GM19351 (cell line): Measurements from ENCODE around the gene FAM187B.
"Not testable (repeated sequence)": the region's sequence is repeated elsewhere in the genome, so short reads cannot be mapped to it uniquely, and the experiment has no call there.

Experiments used
- ATAC-seq: cut with Tn5 transposase; IDR thresholded peaks from one replicate; pipeline ENCODE4 v1.9.1; 2021; ENCODE audit warnings: mild to moderate bottlenecking, moderate library complexity; ENCODE audit not compliant: unreplicated experiment

Gene FAM187B

DNA sequence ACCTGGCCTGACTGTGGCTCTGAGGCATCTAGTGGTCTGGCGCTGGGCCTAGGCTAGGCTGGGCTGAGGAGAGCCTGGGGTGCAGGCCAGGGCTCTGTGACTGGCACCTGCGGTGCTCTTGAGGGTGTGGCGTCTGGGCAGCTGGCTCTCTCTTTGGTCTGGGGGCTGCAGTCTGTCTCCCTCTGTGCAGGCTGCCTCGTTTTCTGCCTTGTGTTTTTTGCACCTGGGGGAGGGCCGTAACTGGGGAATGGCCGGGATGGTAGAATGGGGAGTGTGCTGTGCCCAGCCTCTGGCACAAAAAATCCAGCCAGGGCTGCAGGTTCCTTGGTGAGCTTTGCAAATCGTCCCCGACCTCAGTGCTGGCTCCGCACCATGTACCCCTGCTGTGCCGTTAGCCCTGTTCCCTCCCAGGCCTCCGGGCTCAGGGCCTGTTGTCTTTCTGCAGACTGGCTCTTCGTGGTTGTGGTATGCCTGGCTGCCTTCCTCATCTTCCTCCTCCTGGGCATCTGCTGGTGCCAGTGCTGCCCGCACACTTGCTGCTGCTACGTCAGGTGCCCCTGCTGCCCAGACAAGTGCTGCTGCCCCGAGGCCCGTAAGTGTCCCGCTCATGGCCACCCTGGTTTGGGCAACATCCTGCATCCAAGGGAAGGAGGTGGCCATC, 33.7 kb upstream of the FAM187B start:
- ATAC-seq, result no peak

DNA sequence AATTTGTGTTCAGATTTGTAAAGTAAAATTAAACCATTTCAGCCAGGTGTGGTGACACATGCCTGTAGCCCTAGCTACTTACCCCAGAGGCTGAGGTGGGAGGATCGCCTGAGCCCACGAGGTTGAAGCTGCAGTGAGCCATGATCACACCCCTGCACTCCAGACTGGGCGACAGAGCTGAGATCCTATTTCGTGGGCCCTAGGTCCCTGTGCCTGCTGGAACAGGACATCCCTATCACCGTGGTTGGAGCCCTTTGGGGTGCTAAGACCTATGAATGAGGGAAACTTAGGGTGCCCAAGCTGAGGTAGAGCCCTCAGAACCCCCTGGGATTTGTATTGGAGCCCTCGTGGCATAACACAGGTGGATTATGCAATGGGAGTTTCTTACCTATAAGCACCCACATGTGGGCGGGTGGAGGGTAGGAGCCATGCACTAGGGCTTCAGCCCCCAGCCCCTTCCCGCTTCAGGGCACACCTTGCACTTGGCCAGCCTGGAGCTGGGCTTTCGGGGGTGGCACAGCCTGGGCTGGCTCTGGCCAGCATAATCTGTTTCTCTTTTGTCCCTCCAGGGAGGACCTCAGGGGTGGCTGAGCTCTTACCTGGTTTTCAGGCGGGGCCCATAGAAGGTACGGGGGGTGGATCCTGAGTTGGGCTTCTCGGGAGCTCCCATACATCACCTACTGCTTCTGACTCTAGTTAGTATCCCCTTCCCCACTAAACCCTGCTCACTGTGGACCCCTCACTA, 33.0 kb upstream of the FAM187B start:
- ATAC-seq, result no peak

DNA sequence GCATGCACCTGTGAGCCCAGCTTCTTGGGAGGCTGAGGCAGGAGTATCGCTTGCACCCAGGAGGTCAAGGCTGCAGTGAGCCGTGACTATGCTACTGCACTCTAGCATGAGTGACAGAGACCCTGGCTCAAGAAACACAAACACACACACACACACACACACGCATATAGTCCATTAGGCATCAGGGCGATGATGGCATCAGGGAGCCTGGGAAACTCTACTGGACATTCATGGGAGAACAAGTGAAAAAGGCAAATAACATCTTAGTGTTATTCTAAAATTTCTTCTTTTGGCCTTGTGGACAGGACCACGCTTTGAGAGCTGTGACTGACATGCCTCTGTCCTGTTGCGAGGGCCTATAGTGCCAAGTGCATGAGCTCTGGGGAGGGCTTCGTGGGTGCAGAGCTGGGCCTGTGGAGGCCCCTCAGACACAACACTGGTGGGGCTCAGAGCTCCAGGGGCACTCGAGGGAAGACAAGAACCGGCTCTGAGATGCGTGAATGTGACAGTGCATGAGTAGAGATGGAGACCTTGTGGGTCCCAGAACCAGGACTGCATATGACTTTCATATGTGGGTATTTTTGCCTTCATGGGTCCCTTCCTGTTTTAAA, 32.3 kb upstream of the FAM187B start:
- no peak for ATAC-seq

DNA sequence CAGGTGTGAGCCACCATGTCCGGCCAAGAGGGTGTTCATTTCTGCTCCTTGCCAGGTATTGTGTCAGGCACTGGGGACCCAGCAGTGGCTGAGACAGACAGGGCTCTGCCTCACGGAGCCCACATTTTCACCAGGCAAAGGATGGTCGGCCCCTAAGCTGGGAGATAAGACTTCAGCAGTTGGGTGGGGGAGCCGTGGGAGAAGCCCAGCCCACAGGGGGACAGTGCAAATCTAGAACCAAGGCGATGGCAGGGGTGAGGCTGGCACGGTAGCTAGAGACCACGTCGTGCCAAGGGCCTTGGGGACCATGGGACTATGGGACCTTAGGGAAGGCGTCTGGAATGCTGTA, 28.5 kb upstream of the FAM187B start:
- no peak for ATAC-seq

DNA sequence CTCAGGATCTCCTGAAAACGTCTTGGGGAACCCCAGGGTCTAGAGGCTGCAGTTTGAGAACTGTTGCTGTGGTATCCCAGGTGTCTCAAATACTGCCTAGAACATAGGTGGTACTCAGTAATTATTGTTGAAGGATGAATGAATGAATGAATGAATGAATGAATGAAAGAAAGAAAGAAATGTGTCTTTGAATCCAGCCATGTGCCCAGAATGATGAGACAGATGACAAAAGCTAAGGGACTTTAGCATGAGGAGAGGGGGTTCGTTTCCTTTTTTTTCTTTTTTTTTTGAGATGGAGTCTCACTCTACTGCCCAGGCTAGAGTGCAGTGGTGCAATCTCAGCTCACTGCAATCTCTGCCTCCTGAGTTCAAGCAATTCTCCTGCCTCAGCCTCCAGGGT, 28.0 kb upstream of the FAM187B start:
- no peak for ATAC-seq

DNA sequence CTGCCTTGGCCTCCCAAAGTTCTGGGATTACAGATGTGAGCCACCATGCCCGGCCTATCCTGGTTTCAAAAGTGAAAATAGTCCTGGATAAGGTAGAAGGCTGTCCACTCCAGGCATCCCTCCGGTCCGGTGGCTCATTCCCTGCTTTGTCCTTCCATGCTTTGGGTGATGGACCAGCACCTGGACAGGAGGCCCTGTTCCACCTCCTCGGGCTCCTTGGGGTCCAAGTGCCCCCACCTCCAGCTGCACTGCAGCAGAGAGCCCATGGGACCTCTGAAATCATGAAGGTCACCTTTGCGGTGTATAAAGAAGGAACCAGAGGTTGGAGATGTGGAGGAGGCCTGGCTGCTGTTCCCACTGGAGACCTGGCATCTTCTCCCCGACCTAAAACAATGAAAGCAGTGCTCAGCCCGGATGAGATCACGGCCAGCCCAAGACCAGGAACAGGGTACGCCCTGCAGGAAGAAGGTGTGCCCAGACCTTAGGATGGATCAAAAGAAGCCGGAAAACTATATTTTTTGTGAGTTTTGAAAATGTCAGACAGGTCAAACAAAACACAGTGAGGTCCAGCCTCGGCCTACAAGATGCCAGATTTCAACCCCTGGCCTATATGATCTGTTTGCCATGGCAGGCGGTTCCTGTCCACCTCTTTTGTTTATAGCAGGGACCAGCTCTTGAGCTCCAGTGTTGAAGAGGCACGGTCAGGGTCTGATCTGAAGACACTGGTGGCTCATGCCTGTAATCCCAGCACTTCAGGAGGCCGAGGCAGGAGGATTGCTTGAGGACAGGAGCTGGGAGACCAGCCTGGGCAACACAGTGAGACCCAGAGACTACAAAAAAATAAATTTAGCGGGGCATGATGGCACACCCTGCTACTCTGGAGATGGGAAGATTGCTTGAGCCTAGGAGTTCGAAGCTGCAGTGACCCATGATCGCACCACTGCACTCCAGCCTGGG, 26.1 kb upstream of the FAM187B start:
- ATAC-seq, result no peak

DNA sequence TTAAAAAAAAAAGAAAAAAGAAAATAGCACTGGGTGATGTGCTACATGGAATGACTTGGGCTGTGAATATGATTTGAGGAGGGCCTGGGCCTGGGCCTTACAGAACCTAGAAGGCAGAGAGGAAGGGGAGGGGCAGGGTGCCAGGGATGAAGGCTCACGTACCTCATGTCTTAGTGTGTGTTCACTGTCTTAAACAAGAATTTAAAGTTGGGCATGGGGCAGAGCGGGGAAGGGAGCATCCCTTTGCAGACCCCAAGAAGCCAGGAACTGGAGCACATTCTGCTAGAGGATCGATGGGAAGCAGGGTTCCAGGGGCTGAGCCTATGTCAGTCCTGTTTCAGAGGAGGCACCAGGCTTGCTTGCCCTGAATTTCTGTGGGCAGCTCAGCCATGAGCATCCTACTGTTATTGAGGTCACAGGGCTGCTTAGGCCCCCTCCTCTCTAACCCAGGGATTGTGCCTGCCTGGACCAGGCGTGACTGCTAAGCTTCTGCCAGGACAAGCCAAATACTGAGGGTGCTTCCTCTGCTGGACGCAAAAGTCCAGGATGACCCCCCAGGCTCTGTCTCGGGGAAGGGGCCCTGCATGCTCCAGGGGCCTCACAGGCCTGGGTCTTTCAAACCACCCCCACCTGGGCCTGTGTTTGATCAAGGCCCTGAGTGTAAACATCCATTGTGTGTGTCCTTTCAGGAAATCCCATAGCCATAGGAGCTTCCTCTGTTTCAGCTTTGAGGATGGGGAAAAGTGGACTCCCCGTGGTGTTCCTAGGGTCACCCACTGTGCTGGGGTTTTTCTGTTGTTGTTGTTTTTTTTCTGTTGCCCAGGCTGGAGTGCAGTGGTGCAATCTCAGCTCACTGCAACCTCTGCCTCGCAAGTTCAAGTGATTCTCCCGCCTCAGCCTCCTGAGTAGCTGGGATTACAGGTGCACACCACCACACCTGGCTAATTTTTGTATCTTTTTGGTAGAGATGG, 25.1 kb upstream of the FAM187B start:
- ATAC-seq, result no peak

DNA sequence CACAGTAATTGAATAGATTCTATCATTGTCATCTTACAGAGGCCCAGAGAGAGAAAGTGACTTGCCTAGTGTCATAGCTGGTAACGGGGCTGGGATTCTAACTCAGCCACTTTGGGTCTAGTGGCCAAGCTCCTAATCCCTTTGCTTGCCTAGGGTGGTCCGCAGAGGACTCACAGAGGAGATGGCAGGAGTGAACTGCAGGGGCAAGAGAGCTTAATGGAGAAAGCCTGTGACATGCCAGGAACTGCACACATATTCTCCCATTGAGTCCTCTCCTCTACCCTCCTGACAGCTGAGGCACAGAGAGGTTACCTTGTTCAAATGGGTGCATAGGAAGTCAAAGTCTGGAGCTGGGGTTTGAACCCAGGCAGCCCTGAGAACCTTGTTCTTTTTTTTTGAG, 22.9 kb upstream of the FAM187B start:
- no peak for ATAC-seq

DNA sequence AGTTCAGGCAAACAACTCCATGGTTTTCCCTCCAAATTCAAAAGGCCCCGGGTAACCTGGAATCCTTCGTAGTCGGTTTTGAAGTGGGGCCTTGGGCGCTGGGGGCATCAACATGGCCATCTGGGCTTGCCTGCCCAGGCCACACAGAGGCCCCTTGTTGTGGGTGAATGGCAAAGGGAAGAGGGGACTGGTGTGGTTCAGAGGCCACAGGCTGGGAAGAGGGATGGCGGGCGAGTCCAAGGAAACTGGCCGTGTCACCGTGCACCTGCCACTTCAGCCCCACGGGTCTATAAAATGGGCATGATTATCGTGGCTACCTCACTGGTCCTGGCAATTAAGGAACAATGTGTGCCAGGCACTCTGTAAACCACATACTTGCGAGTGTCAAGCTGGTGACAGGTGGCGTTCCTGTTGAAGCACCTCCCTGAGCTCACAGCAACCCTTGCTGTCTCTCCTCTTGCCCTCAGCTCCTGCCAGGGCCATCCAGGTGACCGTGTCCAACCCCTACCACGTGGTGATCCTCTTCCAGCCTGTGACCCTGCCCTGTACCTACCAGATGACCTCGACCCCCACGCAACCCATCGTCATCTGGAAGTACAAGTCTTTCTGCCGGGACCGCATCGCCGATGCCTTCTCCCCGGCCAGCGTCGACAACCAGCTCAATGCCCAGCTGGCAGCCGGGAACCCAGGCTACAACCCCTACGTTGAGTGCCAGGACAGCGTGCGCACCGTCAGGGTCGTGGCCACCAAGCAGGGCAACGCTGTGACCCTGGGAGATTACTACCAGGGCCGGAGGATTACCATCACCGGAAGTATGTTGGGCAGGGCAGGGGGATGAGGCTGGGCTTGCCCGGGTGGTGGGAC, 21.5 kb upstream of the FAM187B start:
- ATAC-seq, result no peak

DNA sequence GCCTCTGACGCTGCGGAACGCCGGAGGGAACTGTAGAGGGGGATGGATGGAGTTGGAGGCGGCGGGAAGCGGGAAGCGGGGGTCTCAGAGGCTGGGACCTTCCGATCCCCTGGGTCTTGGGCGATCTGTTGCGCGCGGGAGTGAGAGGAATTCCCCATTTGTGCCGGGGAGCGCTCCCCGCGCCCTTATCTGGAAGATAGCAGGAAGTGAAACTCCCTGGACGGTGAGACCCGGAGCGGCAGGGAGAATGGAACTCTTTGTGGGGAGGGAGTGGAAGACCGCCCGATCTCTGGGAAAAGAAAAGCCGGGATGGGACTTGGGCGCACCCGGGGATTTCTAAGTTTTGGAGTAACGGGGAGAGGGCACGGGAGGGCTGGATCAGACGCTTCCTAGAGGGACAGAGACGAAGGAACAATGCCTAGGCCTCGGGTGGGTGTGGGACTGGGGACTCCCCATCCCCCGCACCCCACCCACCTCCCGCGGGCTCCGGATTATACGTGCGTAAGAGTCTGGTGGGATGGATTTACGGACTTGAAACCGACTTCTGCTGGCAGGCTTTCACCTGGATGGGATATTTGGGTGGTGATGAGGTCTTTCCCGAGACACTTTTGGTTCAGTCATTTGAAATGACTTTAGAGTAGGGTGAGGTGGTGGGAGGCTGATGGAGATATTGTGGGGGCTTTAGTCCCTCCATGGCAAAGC, 20.8 kb upstream of the FAM187B start:
- no peak for ATAC-seq

DNA sequence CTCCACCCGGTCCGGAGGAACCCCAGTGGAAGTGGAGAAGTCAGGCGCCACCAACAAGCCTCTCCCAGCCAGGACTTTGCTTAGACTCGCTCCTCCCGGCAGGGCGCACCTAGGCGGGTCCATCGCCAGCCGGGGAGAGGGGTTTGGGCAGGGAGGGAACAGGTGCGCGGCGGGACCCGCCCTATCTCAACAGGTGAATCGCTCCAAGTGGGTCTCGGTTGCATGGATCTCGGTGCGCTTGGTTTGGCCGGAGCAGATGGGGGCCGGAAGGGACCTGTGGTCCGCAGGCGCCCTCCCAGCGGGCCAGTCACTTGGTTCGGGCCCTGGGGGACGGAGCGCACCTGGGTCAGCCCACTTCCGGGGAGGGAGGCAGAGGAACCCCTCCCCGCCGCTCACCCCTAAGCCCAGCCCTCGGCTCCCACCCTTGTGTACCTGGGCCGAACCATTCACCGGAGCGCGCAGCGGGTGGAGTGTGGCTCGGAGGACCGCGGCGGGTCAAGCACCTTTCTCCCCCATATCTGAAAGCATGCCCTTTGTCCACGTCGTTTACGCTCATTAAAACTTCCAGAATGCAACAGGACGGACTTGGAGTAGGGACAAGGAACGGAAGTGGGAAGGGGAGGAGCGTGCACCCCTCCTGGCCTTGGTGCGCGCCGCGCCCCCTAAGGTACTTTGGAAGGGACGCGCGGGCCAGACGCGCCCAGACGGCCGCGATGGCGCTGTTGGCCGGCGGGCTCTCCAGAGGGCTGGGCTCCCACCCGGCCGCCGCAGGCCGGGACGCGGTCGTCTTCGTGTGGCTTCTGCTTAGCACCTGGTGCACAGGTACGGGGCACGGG, 20.0 kb upstream of the FAM187B start, which contains the start of gene LSR:
Gene LSR, plus strand, starts transcription at position 693 of the 836 bp plus-strand sequence. Its CDS starts 21 bp downstream, at position 714.
- ATAC-seq, result peak; percentile 82

DNA sequence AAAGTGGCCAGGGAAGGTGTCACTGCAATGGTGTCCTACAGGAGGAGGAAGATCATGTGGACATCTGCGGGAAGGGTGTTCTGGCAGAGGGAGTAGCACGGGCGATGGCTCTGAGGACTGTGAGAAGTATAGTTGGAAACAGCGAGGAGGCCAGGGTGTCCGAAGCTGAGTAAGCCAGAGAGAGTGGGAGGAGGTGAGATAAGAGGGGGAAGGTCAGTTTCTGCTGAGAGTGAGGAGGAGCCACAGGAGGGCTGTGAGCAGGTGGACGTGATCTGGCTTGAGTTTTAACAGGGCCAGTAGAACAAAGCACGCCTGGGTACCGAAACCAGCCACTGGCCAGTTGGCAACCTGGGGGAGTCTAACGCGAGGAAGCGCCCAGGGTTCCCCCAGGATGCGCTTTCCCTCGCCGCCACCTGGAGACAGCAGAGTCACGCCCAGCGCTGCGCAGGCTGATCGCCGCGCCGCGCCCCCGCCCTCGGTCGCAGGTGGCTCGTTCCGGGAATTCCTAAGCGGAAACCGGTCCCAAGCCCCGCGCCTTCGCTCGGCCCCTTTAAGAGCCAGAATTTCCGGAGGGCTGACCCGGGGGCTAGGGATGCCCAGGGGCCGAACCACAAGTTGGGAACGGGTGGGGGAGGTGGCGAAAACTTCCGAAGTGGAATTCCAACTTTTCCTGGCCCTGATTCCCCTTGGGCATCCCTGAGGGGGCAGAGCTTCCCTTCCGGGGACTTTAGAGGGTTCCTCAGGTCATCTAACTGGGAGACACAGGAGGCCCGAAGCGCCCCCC, 19.2 kb upstream of the FAM187B start:
- ATAC-seq, result peak; percentile 42

DNA sequence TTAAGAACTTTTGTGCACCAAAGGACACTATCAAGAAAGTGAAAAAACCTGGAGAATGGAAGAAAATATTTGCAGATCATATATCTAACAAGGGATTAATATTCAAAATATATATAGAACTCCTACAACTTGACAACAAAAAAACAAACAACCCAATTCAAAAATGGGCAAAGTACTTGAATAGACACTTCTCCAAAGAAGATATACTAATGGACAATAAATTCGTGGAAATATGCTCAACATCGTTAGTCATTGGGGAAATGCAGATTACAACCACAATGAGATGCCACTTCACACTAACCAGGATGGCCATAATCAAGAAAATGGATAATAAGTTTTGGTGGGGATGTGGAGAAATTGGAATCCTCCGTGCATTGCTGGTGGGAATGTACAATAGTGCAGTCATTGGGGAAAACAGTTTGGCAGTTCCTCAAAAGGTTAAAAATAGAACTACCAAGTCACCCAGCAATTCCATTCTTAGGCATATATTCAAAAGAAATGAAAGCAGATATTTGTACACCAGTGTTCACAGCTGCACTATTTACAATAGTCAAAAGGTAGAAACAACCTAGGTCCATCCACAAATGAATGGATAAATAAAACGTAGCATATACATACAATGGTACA, 18.0 kb upstream of the FAM187B start:
- no peak for ATAC-seq

DNA sequence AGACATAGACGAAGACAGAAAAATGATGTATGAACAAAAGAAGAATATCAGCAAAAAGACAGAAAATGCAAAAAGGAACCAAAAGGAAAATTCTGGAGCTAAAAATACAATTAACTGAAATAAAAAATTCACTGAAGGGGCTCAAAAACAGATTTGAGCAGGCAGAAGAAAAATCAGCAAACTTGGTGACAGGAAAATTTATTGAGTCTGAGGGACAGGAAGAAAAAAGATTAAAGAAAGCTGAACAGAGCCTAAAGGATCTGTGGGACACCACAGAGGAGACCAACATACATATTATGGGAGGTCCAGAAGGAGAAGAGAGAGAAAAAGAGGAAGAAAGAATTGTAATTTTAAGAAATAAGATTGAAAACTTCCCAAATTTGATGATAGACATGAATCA, 12.9 kb upstream of the FAM187B start:
- ATAC-seq, result no peak

DNA sequence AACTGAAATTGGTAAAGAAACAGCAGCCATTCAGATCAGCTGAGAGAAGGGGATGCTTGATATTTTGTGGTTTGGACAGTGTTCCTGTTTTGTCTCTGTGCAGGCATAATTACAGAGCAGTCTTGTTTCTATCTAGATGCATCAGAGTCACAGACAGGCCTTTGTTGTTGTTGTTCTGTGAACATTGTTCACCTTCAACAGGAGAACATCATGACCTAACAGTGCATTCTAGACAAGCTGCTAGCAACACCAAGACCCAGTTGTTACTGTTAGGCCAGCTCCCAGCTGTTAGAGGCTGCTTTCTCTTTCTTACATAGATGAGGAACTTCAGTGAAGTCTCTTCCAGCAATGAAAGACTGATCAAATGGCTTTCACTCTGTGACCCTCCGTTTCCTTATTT, 11.8 kb upstream of the FAM187B start:
- no peak for ATAC-seq

DNA sequence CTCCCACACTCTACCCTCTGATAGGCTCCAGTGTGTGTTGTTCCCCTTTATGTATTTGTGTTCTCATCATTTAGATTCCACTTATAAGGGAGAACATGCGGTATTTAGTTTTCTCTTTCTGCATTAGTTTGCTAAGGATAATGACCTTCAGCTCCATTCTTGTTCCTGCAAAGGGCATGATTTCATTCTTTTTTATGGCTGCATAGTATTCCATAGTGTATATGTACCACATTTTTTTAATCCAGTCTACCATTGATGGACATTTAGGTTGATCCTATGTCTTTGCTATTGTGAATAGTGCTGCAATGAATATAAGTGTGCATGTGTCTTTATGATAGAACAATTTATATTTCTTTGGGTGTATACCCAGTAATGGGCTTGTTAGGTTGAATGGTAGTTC, 11.1 kb upstream of the FAM187B start:
- ATAC-seq, result not testable (repeated sequence)
